Fibroblast of pulmonary artery (primary cell): ENCODE results near the gene KCNK1.
A peak's percentile ranks its signal among the peaks of the same experiment; 100 is the strongest.

Experiments
- DNase-seq: peaks from one replicate; pipeline ENCODE4 v3.0.0-alpha.2; 2010; ENCODE audit warnings: low read depth
- H3K4me3 ChIP-seq: replicated peaks from 2 replicates; pipeline ENCODE4 v1.5.1; 2011; ENCODE audit warnings: low read depth, mild to moderate bottlenecking, control low read depth, low read length, moderate library complexity
- CTCF ChIP-seq: IDR thresholded peaks from 2 replicates; pipeline ENCODE4 v1.5.1; 2011; ENCODE audit warnings: mild to moderate bottlenecking, control low read depth, low read length, inconsistent platforms; ENCODE audit errors: missing control alignments

KCNK1 gene

GRCh38 chr1:233613252-233614172 is at the start of gene KCNK1:
Gene KCNK1 (plus strand): TSS chr1:233614106. CDS start chr1:233614172, 66 bp downstream.
- TF ChIP-seq CTCF = no peak
- H3K4me3 ChIP-seq = peak within 1 kb of the TSS; percentile 67
- DNase-seq = peak; percentile 89

GRCh38 chr1:233565313-233565712 is 48.6 kb upstream of the KCNK1 start:
- no peak for DNase-seq
- no peak for TF ChIP-seq CTCF

GRCh38 chr1:233566886-233567285 is 47.0 kb upstream of the KCNK1 start:
- H3K4me3 ChIP-seq = no peak overlapping the region
- no peak for TF ChIP-seq CTCF
- DNase-seq = no peak

More at GRCh38 chr1:233565313-233565712, 48.6 kb upstream of the KCNK1 start:
- no peak overlapping the region for H3K4me3 ChIP-seq

GRCh38 chr1:233569636-233570035 is 44.3 kb upstream of the KCNK1 start:
- H3K4me3 ChIP-seq = no peak overlapping the region
- DNase-seq = peak; percentile 18
- TF ChIP-seq CTCF = no peak

- DNase-seq = no peak
- no peak overlapping the region for H3K4me3 ChIP-seq
- TF ChIP-seq CTCF = no peak
These were observed 43.7 kb upstream of the KCNK1 start for GRCh38 chr1:233570216-233570615.

- H3K4me3 ChIP-seq = no peak overlapping the region
- no peak for DNase-seq
- TF ChIP-seq CTCF = no peak
These were observed 43.2 kb upstream of the KCNK1 start for GRCh38 chr1:233570706-233571105.
